Measurements from ENCODE around the gene ZNF891. TPM values are rescaled to one million over a fixed set of nuclear protein-coding genes. Genes with fewer than 3 reads are reported as not detected.

Gene ZNF891
- total and polyA plus RNA-seq, 8 donors, result 1.6 to 8.5 (median 7.1) TPM

DNA sequence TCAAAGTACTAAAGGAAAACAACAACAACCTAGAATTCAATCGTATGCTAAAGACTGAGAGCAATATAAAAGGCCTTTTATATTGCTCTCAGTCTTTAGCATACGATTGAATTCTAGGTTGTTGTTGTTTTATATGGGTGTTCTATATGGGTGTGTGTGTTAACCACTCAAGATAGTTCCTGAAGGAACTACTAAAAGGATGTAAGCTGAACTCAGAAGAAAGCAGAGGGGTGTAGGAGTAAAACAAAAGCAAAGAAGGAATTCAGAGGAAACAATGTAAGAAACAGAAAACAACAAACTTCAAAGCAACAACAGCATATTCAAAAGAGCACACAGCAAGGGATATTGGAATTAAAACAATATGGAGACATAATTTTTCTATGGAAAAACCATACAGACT lies 5.4 kb downstream of the ZNF891 start:
- ATAC-seq (no peak), DNase-seq (no peak)
- Histone ChIP-seq H3K4me1 (peaks cover 0 to 3% of the 10 kb centered on the region in 2 donors), H3K36me3 (peaks cover 4 to 86% of the 10 kb centered on the region in 2 donors), H3K27ac (no peak overlapping the region), H3K4me3 (no peak overlapping the region), H3K9me3 (peaks cover 46 to 96% of the 10 kb centered on the region in 2 donors), H3K27me3 (no peaks in the 10 kb centered on the region)
- TF ChIP-seq, protein P1, sequence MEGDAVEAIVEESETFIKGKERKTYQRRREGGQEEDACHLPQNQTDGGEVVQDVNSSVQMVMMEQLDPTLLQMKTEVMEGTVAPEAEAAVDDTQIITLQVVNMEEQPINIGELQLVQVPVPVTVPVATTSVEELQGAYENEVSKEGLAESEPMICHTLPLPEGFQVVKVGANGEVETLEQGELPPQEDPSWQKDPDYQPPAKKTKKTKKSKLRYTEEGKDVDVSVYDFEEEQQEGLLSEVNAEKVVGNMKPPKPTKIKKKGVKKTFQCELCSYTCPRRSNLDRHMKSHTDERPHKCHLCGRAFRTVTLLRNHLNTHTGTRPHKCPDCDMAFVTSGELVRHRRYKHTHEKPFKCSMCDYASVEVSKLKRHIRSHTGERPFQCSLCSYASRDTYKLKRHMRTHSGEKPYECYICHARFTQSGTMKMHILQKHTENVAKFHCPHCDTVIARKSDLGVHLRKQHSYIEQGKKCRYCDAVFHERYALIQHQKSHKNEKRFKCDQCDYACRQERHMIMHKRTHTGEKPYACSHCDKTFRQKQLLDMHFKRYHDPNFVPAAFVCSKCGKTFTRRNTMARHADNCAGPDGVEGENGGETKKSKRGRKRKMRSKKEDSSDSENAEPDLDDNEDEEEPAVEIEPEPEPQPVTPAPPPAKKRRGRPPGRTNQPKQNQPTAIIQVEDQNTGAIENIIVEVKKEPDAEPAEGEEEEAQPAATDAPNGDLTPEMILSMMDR (IDR thresholded peaks at IDR 0.05), result no peak
- intact Hi-C loops (cut with DNase I), result no loop called here

DNA sequence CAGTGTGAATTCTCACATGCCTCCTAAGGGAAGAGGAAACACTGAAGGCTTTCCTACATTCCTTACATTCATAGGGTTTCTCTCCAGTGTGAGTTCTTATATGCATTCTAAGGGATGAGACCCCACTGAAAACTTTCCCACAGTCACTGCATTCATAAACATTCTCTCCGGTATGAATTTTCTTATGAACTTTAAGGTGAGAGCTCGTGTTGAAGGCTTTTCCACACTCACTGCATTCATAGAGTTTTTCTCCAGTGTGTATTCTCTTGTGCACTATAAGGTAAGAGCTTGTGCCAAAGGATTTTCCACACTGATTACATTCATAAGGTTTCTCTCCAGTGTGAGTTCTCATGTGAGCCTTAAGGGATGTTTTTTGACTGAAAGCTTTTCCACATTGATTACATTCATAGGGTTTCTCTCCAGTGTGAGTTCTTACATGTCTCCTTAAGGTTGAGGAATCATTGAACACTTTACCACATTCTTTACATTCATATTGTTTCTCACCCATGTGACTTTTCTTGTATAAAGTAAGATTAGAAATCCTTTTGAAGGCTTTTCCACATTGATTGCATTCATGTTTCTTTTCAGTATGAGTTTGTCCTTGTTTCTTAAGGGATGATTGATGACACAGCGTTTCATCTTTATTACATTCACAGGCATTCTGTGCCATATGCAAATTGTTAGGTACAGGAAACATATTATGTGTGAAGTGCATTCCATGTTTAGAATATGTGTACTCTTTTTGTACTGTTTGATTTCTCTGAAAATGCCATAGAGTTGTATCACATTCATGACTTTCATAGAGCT lies 9.5 kb downstream of the ZNF891 start:
- Histone ChIP-seq H3K36me3 (peaks cover 4 to 79% of the 10 kb centered on the region in 2 donors), H3K27ac (no peak overlapping the region), H3K4me3 (no peak overlapping the region), H3K4me1 (no peaks in the 10 kb centered on the region), H3K27me3 (no peaks in the 10 kb centered on the region), H3K9me3 (peaks cover 50 to 100% of the 10 kb centered on the region in 2 donors)
- DNase-seq (no peak), ATAC-seq (no peak)
- TF ChIP-seq, protein P1 (IDR thresholded peaks at IDR 0.05), result no peak
- intact Hi-C loops (cut with DNase I), result no loop called here

DNA sequence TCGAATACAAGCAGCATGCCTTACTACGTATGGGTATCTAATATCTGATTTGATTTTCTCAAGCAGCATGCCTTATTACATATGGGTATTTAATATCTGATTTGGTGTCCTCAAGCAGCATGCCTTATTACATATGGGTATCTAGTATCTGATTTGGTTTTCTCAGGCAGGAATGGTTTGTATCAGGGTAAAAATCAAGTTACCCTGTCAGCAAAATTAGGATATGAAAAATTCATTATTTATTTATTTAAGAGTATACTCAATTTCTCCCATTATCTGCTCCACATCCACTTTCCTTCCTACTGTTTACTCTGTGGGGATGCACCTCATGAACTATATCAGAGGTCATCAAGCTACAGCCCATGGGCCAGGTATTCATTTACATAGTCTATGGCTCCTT lies 21.9 kb downstream of the ZNF891 start:
- TF ChIP-seq, protein P1 (IDR thresholded peaks at IDR 0.05), result no peak
- no peak overlapping the region for H3K4me3 ChIP-seq
- H3K27me3 ChIP-seq, result no peaks in the 10 kb centered on the region
- H3K9me3 ChIP-seq, result peaks cover 38 to 100% of the 10 kb centered on the region in 2 donors
- H3K36me3 ChIP-seq, result peaks cover 16 to 57% of the 10 kb centered on the region in 2 donors
- no peak overlapping the region for H3K27ac ChIP-seq
- no peaks in the 10 kb centered on the region for H3K4me1 ChIP-seq
- ATAC-seq (no peak), DNase-seq (no peak)
- intact Hi-C loops (cut with DNase I), result no loop called here

DNA sequence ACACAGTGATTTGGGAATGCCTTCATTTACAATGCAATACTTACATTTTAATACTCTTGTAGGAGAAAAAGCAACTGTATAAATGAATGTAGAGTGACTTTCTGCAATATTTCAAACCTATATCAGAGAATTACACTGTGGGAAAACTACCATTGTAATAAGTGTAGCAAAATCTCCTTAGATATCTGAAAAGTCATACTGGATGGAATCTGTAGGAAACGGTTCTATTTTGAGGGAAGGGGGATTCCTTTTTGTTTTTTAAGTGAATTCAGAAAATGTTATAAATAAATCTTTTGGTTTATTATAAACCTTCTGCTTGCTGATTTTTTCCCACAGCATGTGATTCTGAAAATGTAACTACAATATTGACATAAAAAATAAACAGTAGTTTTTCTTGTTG lies 23.0 kb downstream of the ZNF891 start:
- H3K4me3 ChIP-seq, result no peak overlapping the region

DNA sequence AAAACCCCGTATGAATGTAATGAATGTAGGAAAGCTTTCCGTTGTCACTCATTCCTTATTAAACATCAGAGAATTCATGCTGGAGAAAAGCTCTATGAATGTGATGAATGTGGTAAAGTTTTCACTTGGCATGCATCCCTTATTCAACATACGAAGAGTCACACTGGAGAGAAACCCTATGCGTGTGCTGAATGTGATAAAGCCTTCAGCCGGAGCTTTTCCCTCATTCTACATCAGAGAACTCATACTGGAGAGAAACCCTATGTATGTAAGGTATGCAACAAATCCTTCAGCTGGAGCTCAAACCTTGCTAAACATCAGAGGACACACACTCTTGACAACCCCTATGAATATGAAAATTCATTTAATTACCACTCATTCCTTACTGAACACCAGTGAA lies 23.8 kb downstream of the ZNF891 start:
- Histone ChIP-seq H3K9me3 (peaks cover 43 to 100% of the 10 kb centered on the region in 2 donors), H3K4me1 (no peaks in the 10 kb centered on the region), H3K27ac (no peak overlapping the region), H3K36me3 (peaks cover 16 to 76% of the 10 kb centered on the region in 2 donors), H3K27me3 (no peaks in the 10 kb centered on the region), H3K4me3 (no peak overlapping the region)
- DNase-seq (no peak), ATAC-seq (no peak)
- intact Hi-C loops (cut with DNase I), result no loop called here
- TF ChIP-seq, protein P1 (IDR thresholded peaks at IDR 0.05), result no peak

More for the DNA sequence above, 23.0 kb downstream of the ZNF891 start:
- Histone ChIP-seq H3K27me3 (no peaks in the 10 kb centered on the region), H3K4me1 (no peaks in the 10 kb centered on the region), H3K9me3 (peaks cover 41 to 100% of the 10 kb centered on the region in 2 donors), H3K36me3 (peaks cover 16 to 68% of the 10 kb centered on the region in 2 donors), H3K27ac (no peak overlapping the region)
- TF ChIP-seq, protein P1 (IDR thresholded peaks at IDR 0.05), result no peak
- no peak for ATAC-seq
- intact Hi-C loops (cut with DNase I), result no loop called here
- no peak for DNase-seq
